ENCODE results near the gene ASCC1. TPM values are rescaled to one million over a fixed set of nuclear protein-coding genes. Genes with fewer than 3 reads are reported as not detected.

Gene ASCC1
- total and polyA plus RNA-seq, 2 of the 13 experiments (the other 11 are each of a cell fraction or from before 2014, with no cell fraction given) = 21.6 to 30.1 TPM

DNA sequence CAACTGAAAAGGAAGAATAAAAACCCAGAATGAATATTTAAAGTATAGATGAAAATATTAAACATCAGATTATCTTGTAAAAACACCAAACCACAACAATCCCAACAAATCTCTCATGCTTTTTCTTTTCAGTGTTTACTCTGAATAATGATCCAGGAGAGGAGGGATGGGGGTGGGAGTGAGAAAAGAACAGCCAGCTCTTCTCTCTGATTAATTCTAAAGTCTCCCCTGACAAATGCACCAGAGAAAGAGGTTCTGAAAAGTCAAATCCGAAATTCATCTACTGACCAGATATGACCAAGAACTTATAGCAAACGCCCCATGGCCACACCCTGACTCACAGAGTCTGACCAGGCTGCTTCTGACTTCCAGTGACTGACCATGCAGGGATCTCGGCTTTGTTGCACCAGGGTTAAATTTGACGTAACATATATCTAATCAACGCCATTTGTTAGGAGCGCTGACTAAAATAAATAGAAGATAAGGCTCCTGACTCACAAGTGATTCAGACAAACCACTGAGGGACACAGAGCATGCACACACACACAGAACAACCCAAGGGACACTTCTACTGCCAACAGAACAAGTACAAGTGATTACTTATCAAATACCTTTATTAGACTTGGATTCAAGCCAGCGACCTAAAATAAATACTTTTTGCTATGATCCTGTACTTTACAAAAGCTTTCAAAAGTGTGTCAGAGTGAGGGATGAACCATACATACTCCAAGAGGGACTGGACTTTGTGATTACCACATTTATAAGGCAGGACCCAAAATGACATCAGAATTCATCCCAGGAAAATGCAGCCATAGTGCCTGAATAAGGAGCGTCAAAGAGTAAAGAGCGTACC is 118.4 kb downstream of the ASCC1 start (continued):
- TF ChIP-seq, protein P1, sequence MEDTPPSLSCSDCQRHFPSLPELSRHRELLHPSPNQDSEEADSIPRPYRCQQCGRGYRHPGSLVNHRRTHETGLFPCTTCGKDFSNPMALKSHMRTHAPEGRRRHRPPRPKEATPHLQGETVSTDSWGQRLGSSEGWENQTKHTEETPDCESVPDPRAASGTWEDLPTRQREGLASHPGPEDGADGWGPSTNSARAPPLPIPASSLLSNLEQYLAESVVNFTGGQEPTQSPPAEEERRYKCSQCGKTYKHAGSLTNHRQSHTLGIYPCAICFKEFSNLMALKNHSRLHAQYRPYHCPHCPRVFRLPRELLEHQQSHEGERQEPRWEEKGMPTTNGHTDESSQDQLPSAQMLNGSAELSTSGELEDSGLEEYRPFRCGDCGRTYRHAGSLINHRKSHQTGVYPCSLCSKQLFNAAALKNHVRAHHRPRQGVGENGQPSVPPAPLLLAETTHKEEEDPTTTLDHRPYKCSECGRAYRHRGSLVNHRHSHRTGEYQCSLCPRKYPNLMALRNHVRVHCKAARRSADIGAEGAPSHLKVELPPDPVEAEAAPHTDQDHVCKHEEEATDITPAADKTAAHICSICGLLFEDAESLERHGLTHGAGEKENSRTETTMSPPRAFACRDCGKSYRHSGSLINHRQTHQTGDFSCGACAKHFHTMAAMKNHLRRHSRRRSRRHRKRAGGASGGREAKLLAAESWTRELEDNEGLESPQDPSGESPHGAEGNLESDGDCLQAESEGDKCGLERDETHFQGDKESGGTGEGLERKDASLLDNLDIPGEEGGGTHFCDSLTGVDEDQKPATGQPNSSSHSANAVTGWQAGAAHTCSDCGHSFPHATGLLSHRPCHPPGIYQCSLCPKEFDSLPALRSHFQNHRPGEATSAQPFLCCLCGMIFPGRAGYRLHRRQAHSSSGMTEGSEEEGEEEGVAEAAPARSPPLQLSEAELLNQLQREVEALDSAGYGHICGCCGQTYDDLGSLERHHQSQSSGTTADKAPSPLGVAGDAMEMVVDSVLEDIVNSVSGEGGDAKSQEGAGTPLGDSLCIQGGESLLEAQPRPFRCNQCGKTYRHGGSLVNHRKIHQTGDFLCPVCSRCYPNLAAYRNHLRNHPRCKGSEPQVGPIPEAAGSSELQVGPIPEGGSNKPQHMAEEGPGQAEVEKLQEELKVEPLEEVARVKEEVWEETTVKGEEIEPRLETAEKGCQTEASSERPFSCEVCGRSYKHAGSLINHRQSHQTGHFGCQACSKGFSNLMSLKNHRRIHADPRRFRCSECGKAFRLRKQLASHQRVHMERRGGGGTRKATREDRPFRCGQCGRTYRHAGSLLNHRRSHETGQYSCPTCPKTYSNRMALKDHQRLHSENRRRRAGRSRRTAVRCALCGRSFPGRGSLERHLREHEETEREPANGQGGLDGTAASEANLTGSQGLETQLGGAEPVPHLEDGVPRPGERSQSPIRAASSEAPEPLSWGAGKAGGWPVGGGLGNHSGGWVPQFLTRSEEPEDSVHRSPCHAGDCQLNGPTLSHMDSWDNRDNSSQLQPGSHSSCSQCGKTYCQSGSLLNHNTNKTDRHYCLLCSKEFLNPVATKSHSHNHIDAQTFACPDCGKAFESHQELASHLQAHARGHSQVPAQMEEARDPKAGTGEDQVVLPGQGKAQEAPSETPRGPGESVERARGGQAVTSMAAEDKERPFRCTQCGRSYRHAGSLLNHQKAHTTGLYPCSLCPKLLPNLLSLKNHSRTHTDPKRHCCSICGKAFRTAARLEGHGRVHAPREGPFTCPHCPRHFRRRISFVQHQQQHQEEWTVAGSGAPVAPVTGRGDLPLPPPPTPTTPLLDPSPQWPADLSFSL (CRISPR knock-in tag; IDR thresholded peaks at IDR 0.05) = no peak
- TF ChIP-seq ISX (CRISPR knock-in tag; conservative IDR thresholded peaks at IDR 0.05) (no peak), JUNB (CRISPR knock-in tag; IDR thresholded peaks at IDR 0.05; ENCODE audit: borderline replicate concordance) (peak; percentile 87; the same call in 1 of the 2 replicates), ZSCAN25 (CRISPR knock-in tag; IDR thresholded peaks at IDR 0.05) (no peak), STAG1 (CRISPR knock-in tag; IDR thresholded peaks at IDR 0.05) (no peak), ZC3H4 (CRISPR knock-in tag; IDR thresholded peaks at IDR 0.05; ENCODE audit: borderline replicate concordance) (no peak), ZNF768 (CRISPR knock-in tag; IDR thresholded peaks at IDR 0.05) (no peak), ZNF790 (CRISPR knock-in tag; IDR thresholded peaks at IDR 0.05; ENCODE audit: borderline replicate concordance) (no peak), MBD4 (IDR thresholded peaks at IDR 0.05; ENCODE audit: borderline replicate concordance, low read length) (peak; percentile 43; the same call in 1 of the 2 replicates), FOXC1 (CRISPR knock-in tag; IDR thresholded peaks at IDR 0.05; ENCODE audit: borderline replicate concordance) (no peak), SKI (IDR thresholded peaks at IDR 0.05; ENCODE audit: partially characterized antibody) (no peak), ZNF589 (CRISPR knock-in tag; conservative IDR thresholded peaks at IDR 0.05) (no peak), NCOR1 (IDR thresholded peaks at IDR 0.05; ENCODE audit: borderline replicate concordance, low read length) (no peak), ZNF792 (CRISPR knock-in tag; IDR thresholded peaks at IDR 0.05) (no peak), MZF1 (CRISPR knock-in tag; IDR thresholded peaks at IDR 0.05; ENCODE audit: borderline replicate concordance) (no peak), ZNF12 (CRISPR knock-in tag; IDR thresholded peaks at IDR 0.05) (0 out of 2 replicates have a peak, but pooled peaks have one; percentile 29), ZBTB3 (CRISPR knock-in tag; IDR thresholded peaks at IDR 0.05; ENCODE audit: borderline replicate concordance, low read depth) (no peak), GABPB1 (CRISPR knock-in tag; IDR thresholded peaks at IDR 0.05) (0 out of 2 replicates have a peak, but pooled peaks have one; percentile 5), ZNF549 (CRISPR knock-in tag; IDR thresholded peaks at IDR 0.05) (no peak), FOXA1 (IDR thresholded peaks at IDR 0.05) (peak; percentile 57; the same call in 1 of the 2 replicates), FOXA1 (CRISPR knock-in tag; IDR thresholded peaks at IDR 0.05) (peak; percentile 72)
- TF ChIP-seq, protein P2, sequence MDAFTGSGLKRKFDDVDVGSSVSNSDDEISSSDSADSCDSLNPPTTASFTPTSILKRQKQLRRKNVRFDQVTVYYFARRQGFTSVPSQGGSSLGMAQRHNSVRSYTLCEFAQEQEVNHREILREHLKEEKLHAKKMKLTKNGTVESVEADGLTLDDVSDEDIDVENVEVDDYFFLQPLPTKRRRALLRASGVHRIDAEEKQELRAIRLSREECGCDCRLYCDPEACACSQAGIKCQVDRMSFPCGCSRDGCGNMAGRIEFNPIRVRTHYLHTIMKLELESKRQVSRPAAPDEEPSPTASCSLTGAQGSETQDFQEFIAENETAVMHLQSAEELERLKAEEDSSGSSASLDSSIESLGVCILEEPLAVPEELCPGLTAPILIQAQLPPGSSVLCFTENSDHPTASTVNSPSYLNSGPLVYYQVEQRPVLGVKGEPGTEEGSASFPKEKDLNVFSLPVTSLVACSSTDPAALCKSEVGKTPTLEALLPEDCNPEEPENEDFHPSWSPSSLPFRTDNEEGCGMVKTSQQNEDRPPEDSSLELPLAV (CRISPR knock-in tag; conservative IDR thresholded peaks at IDR 0.05; ENCODE audit: low read depth) = no peak
- TF ChIP-seq, protein P3, sequence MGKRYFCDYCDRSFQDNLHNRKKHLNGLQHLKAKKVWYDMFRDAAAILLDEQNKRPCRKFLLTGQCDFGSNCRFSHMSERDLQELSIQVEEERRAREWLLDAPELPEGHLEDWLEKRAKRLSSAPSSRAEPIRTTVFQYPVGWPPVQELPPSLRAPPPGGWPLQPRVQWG (CRISPR knock-in tag; IDR thresholded peaks at IDR 0.05; ENCODE audit: borderline replicate concordance, low read depth) = no peak

Data from HepG2 (cell line).